ENCODE data around the gene NDUFB2.
"Not testable (repeated sequence)": the region's sequence is repeated elsewhere in the genome, so short reads cannot be mapped to it uniquely, and the experiment has no call there.

Gene NDUFB2

GRCh38 chr7:140734096-140734495, 37.6 kb downstream of the NDUFB2 start:
- DNase-seq (ENCODE audit: low spot score) = no peak

- no peak for DNase-seq (ENCODE audit: low spot score)
Measured at GRCh38 chr7:140734729-140735128, 38.2 kb downstream of the NDUFB2 start.

GRCh38 chr7:140738280-140738679, 41.8 kb downstream of the NDUFB2 start:
- no peak for DNase-seq (ENCODE audit: low spot score)

- DNase-seq (ENCODE audit: low spot score) = not testable (repeated sequence)
Measured at GRCh38 chr7:140743255-140743654, 46.7 kb downstream of the NDUFB2 start.

- DNase-seq (ENCODE audit: low spot score) = no peak
Measured at GRCh38 chr7:140744005-140744404, 47.5 kb downstream of the NDUFB2 start.

GRCh38 chr7:140745266-140746058, 49.0 kb downstream of the NDUFB2 start:
- DNase-seq (ENCODE audit: low spot score) = no peak

DNA sequence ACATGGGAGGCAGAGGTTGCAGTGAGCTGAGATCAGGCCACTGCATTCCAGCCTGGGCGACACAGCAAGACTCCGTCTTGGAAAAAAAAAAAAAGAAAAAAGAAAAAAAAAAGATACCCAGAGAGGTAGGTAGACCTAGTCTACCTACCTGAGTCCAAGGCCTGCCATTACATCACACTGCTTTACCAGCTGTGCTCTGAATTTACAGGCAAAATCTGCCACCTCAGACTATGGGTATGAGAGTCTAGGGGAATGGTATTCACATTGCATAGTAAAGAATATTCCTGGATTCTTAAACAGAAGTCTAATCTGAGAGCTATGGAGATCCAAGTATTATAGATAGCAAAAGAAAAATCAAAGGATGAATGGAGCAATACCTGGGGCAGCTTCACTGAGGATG, 50.2 kb downstream of the NDUFB2 start:
- no peak for DNase-seq (ENCODE audit: low spot score)

GRCh38 chr7:140752533-140752932, 56.0 kb downstream of the NDUFB2 start:
- DNase-seq (ENCODE audit: low spot score) = no peak

GRCh38 chr7:140754506-140754905, 58.0 kb downstream of the NDUFB2 start:
- no peak for DNase-seq (ENCODE audit: low spot score)
